Stomach smooth muscle (tissue), 2 donors: ENCODE results near the gene HHIP.

ENCODE experiments used
- H3K27ac ChIP-seq: one replicate; pipeline ENCODE4 v1.7.0; 2013; ENCODE audit warnings: mild to moderate bottlenecking, low read length, inconsistent platforms
- H3K27me3 ChIP-seq, 2 donors: one replicate each; pipeline ENCODE4 v1.7.0; 2013; ENCODE audit warnings: low read length in 2 of 2; ENCODE audit not compliant: insufficient read depth in 2 of 2, control insufficient read depth in 1 of 2
- H3K36me3 ChIP-seq, 2 donors: one replicate each; pipeline ENCODE4 v1.7.0; 2013; ENCODE audit warnings: low read length in 2 of 2; ENCODE audit not compliant: control insufficient read depth in 2 of 2, insufficient read depth in 2 of 2
- H3K4me1 ChIP-seq: one replicate; pipeline ENCODE4 v1.7.0; 2013; ENCODE audit warnings: low read length; ENCODE audit not compliant: control insufficient read depth, insufficient read depth
- H3K4me3 ChIP-seq, 2 donors: one replicate each; pipeline ENCODE4 v1.7.0; 2013; ENCODE audit warnings: low read length in 2 of 2
- H3K9ac ChIP-seq, 2 donors: one replicate each; pipeline ENCODE4 v1.7.0; 2013; ENCODE audit warnings: low read length in 2 of 2, mild to moderate bottlenecking in 1 of 2
- H3K9me3 ChIP-seq, 2 donors: one replicate each; pipeline ENCODE4 v1.7.0; 2013; ENCODE audit warnings: low read length in 2 of 2; ENCODE audit not compliant: control insufficient read depth in 2 of 2
- donor health status: healthy.
- donor health status: Pancreatic carcinoma.

The HHIP gene

GRCh38 chr4:144709159-144709558 is 63.2 kb downstream of the HHIP start:
- no peak overlapping the region for H3K4me3 ChIP-seq
- H3K4me1 ChIP-seq, result no peaks in the 10 kb centered on the region
- no peak overlapping the region for H3K27ac ChIP-seq
- H3K9ac ChIP-seq, result no peak overlapping the region
- no peaks in the 10 kb centered on the region for H3K9me3 ChIP-seq
- no peaks in the 10 kb centered on the region for H3K27me3 ChIP-seq
- no peaks in the 10 kb centered on the region for H3K36me3 ChIP-seq

DNA sequence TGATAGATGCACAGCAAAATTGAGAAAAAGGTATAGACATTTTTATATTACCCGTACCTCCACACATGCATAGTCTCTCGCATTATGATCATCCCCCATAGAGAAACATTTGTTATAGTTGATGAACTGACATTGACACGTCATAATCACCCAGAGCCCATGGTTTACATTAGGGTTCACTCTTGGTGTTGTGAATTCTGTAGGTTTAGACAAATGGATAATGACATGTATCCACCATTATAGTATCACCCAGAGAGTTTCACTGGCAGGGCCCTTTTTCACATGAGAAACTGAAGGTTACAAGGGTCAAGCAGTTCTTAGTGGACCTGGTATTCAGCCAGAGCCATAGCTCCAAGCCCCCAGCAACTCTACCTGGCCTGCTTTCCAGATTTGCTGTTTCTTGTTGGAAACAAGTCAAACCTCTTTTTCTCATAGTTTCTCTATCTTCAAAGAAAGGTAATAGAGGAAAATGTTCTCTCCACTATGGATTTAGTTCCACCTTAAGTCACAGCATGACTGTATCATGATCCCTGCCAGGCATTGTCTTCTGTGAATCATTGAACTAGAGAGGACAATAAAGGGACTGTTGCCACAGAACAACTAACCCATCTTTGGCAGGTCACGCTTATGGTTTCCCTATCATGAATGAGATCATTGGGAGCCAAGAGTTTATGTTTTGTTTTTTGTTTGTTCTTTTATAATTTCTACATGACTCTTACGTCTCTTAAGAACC is 64.0 kb downstream of the HHIP start:
- H3K9ac ChIP-seq, result no peak overlapping the region
- no peaks in the 10 kb centered on the region for H3K4me1 ChIP-seq
- H3K27ac ChIP-seq, result no peak overlapping the region
- H3K4me3 ChIP-seq, result no peak overlapping the region
- H3K9me3 ChIP-seq, result no peaks in the 10 kb centered on the region
- H3K36me3 ChIP-seq, result no peaks in the 10 kb centered on the region
- no peaks in the 10 kb centered on the region for H3K27me3 ChIP-seq

GRCh38 chr4:144710526-144710912 is 64.6 kb downstream of the HHIP start:
- Histone ChIP-seq H3K36me3 (no peaks in the 10 kb centered on the region), H3K9ac (no peak overlapping the region), H3K27me3 (no peaks in the 10 kb centered on the region), H3K4me1 (no peaks in the 10 kb centered on the region), H3K9me3 (no peaks in the 10 kb centered on the region), H3K27ac (no peak overlapping the region), H3K4me3 (no peak overlapping the region)

- Histone ChIP-seq H3K9me3 (no peaks in the 10 kb centered on the region), H3K9ac (no peak overlapping the region), H3K27ac (no peak overlapping the region), H3K4me3 (no peak overlapping the region), H3K27me3 (no peaks in the 10 kb centered on the region), H3K4me1 (no peaks in the 10 kb centered on the region), H3K36me3 (no peaks in the 10 kb centered on the region)
Measured at GRCh38 chr4:144711700-144712456, 65.9 kb downstream of the HHIP start.

DNA sequence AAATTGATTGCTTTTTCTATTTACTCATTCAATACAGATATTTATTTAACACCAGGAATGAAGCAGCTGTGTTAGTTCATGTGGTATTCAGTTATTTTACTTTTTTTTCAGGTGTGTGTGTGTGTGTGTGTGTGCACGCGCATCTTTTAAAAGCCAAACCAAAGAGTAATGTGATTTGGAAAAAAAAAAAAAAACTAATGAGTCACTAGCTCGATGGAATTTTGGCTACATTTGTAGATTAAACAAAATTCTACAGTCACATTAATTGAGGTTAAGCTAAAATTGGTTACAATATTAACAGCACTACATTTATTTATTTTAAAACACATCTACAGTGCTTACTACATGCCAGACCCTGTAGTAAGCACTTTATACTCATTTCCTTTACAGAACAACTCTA is 66.8 kb downstream of the HHIP start:
- Histone ChIP-seq H3K9ac (no peak overlapping the region), H3K36me3 (no peaks in the 10 kb centered on the region), H3K27me3 (no peaks in the 10 kb centered on the region), H3K27ac (no peak overlapping the region), H3K9me3 (no peaks in the 10 kb centered on the region), H3K4me1 (no peaks in the 10 kb centered on the region), H3K4me3 (no peak overlapping the region)

GRCh38 chr4:144714166-144714565 is 68.2 kb downstream of the HHIP start:
- Histone ChIP-seq H3K27ac (no peak overlapping the region), H3K4me1 (no peaks in the 10 kb centered on the region), H3K4me3 (no peak overlapping the region), H3K9me3 (no peaks in the 10 kb centered on the region), H3K9ac (no peak overlapping the region), H3K36me3 (no peaks in the 10 kb centered on the region), H3K27me3 (no peaks in the 10 kb centered on the region)

DNA sequence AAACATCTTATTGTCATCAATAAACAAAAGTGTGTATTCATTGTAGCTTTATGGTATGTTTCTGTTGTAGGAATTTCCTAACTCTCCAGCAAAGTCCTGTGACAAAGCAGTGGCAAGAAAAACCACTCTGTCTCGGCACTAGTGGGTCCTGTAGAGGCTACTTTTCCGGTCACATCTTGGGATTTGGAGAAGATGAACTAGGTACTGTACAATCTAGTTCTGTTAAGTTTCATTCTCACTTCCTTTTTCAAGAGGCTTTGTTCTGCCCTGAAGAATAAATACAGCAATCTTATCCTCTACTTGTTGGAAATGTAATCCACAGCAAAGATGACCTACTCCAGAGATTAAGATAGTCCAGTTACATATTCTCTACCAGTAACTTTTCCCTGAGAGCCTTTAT is 69.3 kb downstream of the HHIP start:
- no peak overlapping the region for H3K4me3 ChIP-seq
- no peaks in the 10 kb centered on the region for H3K36me3 ChIP-seq
- H3K9ac ChIP-seq, result no peak overlapping the region
- no peaks in the 10 kb centered on the region for H3K9me3 ChIP-seq
- no peaks in the 10 kb centered on the region for H3K27me3 ChIP-seq
- no peak overlapping the region for H3K27ac ChIP-seq
- H3K4me1 ChIP-seq, result no peaks in the 10 kb centered on the region

DNA sequence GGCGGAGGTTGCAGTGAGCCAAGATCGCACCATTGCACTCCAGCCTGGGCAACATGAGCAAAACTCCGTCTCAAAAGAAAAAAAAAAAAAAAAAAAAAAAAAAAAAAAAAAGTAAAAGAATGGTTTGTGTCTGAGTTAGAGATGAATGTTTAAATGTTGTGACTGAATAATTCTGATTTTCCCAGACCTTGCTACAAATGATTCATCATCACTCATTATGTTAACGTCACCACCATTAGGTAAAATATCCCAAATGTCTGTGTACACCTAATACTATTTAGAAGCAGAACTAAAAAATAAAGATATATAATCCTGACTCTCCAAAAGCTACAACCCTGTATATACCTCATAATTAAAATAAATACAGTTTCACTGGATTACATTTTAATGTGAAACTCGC is 70.8 kb downstream of the HHIP start:
- Histone ChIP-seq H3K36me3 (no peaks in the 10 kb centered on the region), H3K4me1 (no peaks in the 10 kb centered on the region), H3K27ac (no peak overlapping the region), H3K9me3 (no peaks in the 10 kb centered on the region), H3K9ac (no peak overlapping the region), H3K27me3 (no peaks in the 10 kb centered on the region), H3K4me3 (no peak overlapping the region)

- no peaks in the 10 kb centered on the region for H3K4me1 ChIP-seq
- H3K9ac ChIP-seq, result no peak overlapping the region
- H3K4me3 ChIP-seq, result no peak overlapping the region
- no peaks in the 10 kb centered on the region for H3K9me3 ChIP-seq
- no peak overlapping the region for H3K27ac ChIP-seq
- H3K36me3 ChIP-seq, result no peaks in the 10 kb centered on the region
- no peaks in the 10 kb centered on the region for H3K27me3 ChIP-seq
Measured at GRCh38 chr4:144718958-144719512, 73.1 kb downstream of the HHIP start.

DNA sequence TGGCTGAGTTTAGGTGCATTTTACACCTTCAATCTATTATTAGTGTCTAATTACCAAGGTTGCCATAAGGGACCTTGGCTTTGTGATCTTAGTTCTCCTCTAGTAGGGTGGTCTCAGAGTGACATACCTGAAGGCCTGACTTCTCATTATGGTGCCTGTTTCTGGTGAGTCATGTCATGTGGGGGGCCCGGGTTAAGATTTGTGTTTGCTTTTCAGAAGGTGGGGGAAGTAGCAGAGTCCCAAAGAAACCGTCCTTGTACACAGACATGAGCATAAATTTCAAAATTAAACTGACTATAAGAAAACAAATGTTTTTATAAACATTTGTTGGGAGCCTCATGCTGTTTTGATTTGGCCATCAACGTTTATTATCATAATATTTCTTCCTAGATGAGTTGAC is 74.5 kb downstream of the HHIP start:
- Histone ChIP-seq H3K4me3 (no peak overlapping the region), H3K4me1 (no peaks in the 10 kb centered on the region)

DNA sequence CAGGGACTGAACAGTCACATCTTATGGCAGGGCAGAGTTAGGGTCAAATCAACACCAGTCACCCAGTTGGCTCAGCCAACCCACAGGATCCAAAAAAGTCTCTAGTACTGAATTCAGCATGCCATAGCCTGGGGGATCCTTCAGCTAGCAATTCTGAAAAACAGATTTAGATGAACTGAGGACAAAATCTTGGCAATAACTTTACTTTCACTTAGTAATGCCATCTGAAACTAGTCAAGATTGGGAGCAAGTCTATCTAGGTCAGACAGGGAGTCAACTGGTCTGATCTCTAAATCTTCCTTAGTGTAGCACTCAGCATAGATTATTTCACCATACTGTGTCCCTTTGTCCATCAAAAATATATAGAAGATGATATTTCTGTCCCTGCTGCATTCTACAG is 76.0 kb downstream of the HHIP start:
- Histone ChIP-seq H3K4me3 (no peak overlapping the region), H3K36me3 (no peaks in the 10 kb centered on the region), H3K9ac (no peak overlapping the region), H3K27ac (no peak overlapping the region), H3K27me3 (no peaks in the 10 kb centered on the region), H3K9me3 (no peaks in the 10 kb centered on the region), H3K4me1 (no peaks in the 10 kb centered on the region)

More for the DNA sequence above, 74.5 kb downstream of the HHIP start:
- Histone ChIP-seq H3K9me3 (no peaks in the 10 kb centered on the region), H3K27ac (no peak overlapping the region), H3K27me3 (no peaks in the 10 kb centered on the region), H3K9ac (no peak overlapping the region), H3K36me3 (no peaks in the 10 kb centered on the region)
